Breast epithelium (tissue), 3 donors: Measurements from ENCODE around the gene COL4A2.

Experiments used
- POLR2A ChIP-seq: fragments of 450-650 bp; IDR thresholded peaks from one replicate; pipeline ENCODE4 v1.6.1; 2016; ENCODE audit warnings: antibody characterized with exemption, mild to moderate bottlenecking, moderate library complexity
- TF ChIP-seq, protein P1 (sequence below), 3 donors: fragments of 450-650 bp; IDR thresholded peaks; one replicate each; pipeline ENCODE4 v1.5.1; 2016 to 2017; ENCODE audit warnings: antibody characterized with exemption in 3 of 3, mild to moderate bottlenecking in 3 of 3, moderate library complexity in 3 of 3

- TF ChIP-seq POLR2A: no peak
- TF ChIP-seq, protein P1, sequence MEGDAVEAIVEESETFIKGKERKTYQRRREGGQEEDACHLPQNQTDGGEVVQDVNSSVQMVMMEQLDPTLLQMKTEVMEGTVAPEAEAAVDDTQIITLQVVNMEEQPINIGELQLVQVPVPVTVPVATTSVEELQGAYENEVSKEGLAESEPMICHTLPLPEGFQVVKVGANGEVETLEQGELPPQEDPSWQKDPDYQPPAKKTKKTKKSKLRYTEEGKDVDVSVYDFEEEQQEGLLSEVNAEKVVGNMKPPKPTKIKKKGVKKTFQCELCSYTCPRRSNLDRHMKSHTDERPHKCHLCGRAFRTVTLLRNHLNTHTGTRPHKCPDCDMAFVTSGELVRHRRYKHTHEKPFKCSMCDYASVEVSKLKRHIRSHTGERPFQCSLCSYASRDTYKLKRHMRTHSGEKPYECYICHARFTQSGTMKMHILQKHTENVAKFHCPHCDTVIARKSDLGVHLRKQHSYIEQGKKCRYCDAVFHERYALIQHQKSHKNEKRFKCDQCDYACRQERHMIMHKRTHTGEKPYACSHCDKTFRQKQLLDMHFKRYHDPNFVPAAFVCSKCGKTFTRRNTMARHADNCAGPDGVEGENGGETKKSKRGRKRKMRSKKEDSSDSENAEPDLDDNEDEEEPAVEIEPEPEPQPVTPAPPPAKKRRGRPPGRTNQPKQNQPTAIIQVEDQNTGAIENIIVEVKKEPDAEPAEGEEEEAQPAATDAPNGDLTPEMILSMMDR (IDR thresholded peaks at IDR 0.05): no peak
Measured at GRCh38 chr13:110369400-110369799, 62.3 kb downstream of the COL4A2 start.
